B cell (primary cell): ENCODE measurements around the gene CUL9. TPM values are rescaled to one million over a fixed set of nuclear protein-coding genes. Genes with fewer than 3 reads are reported as not detected.

Experiments used
- ATAC-seq: fragments of 200-7000 bp; cut with Tn5 transposase; one replicate; pipeline ENCODE4 v1.10.0; 2021; ENCODE audit warnings: low read depth, mild to moderate bottlenecking, moderate number of reproducible peaks, moderate library complexity
- CTCF ChIA-PET: fragments of 350-600 bp; sonication (Branson Sonifier 250); formaldehyde crosslinking; loops from one replicate; lab custom pipeline; 2021; ENCODE audit warnings: antibody characterized with exemption, inconsistent platforms; lab: Charles Lee
- POLR2A ChIA-PET: fragments of 350-600 bp; sonication (Branson Sonifier 250); formaldehyde crosslinking; loops from one replicate; lab custom pipeline; 2021; ENCODE audit warnings: antibody characterized with exemption; lab: Charles Lee
- DNase-seq: peaks from one replicate; pipeline ENCODE4 v3.0.0; 2013
- H2AFZ ChIP-seq: 2 replicates; pipeline ENCODE4 v1.6.1; 2012; ENCODE audit warnings: mild to moderate bottlenecking, low read depth, low read length; ENCODE audit not compliant: insufficient read depth, poor library complexity, severe bottlenecking
- H3K27ac ChIP-seq, 2 donors: 1 replicate in 1 of 2; 2 replicates in 1 of 2; pipeline ENCODE4 v1.5.1; 2012 to 2013; ENCODE audit warnings: low read length in 2 of 2, mild to moderate bottlenecking in 2 of 2, moderate library complexity in 1 of 2
- H3K27me3 ChIP-seq, 4 experiments: fragments of 200-600 bp in 1 of 4; sonication (generic) in 1 of 4; replicated peaks in 1 of 4; 1 replicate in 2 of 4; 2 replicates in 2 of 4; pipeline versions ENCODE4 v1.6.1 to v1.7.0; 2013 to 2016; ENCODE audit warnings: low read length in 3 of 4, mild to moderate bottlenecking in 2 of 4, mixed read lengths in 1 of 4, moderate library complexity in 1 of 4; ENCODE audit not compliant: insufficient read depth in 4 of 4, control insufficient read depth in 3 of 4; ENCODE audit errors: control extremely low read depth in 1 of 4
- H3K36me3 ChIP-seq, 2 experiments: replicated peaks in 1 of 2; 1 replicate in 1 of 2; 2 replicates in 1 of 2; pipeline versions ENCODE4 v1.6.1 to v1.7.1; 2013; ENCODE audit warnings: low read length in 1 of 2; ENCODE audit not compliant: insufficient read depth in 2 of 2, control insufficient read depth in 1 of 2; ENCODE audit errors: control extremely low read depth in 1 of 2, extremely low read depth in 1 of 2
- H3K4me1 ChIP-seq, 2 donors: fragments of 200-600 bp in 1 of 2; sonication (generic) in 1 of 2; 1 replicate in 1 of 2; 2 replicates in 1 of 2; pipeline versions ENCODE4 v1.5.1 to v1.6.1; 2013 to 2017; ENCODE audit warnings: low read length in 2 of 2; ENCODE audit not compliant: control insufficient read depth in 2 of 2, insufficient read depth in 2 of 2
- H3K4me2 ChIP-seq: replicated peaks from 2 replicates; pipeline ENCODE3; 2012; ENCODE audit warnings: mild to moderate bottlenecking, low read depth, low read length; ENCODE audit not compliant: poor library complexity, severe bottlenecking
- H3K4me3 ChIP-seq, 5 experiments: fragments of 200-600 bp in 1 of 5; sonication (generic) in 1 of 5; 1 replicate in 3 of 5; 2 replicates in 2 of 5; pipeline versions ENCODE4 v1.5.1 to v1.7.0; 2011 to 2016; ENCODE audit warnings: low read length in 4 of 5, mild to moderate bottlenecking in 4 of 5, low read depth in 2 of 5, control low read depth in 1 of 5, moderate library complexity in 1 of 5; ENCODE audit not compliant: insufficient read depth in 1 of 5; ENCODE audit errors: control extremely low read depth in 1 of 5, extremely low read depth in 1 of 5
- H3K79me2 ChIP-seq: fragments of 200-600 bp; sonication (generic); one replicate; pipeline ENCODE4 v1.6.0; 2016; ENCODE audit warnings: low read length; ENCODE audit not compliant: control insufficient read depth, insufficient read depth
- H3K9ac ChIP-seq: fragments of 200-600 bp; sonication (generic); 2 replicates; pipeline ENCODE4 v1.6.1; 2017; ENCODE audit warnings: mild to moderate bottlenecking, low read length, moderate library complexity
- H3K9me3 ChIP-seq, 3 donors: one replicate each; pipeline versions ENCODE4 v1.6.1 to v1.7.1; 2013; ENCODE audit warnings: low read length in 2 of 3; ENCODE audit not compliant: control insufficient read depth in 2 of 3, insufficient read depth in 1 of 3; ENCODE audit errors: control extremely low read depth in 1 of 3
- H4K20me1 ChIP-seq: 2 replicates; pipeline ENCODE4 v1.6.0; 2012; ENCODE audit warnings: mild to moderate bottlenecking, low read length; ENCODE audit not compliant: insufficient read depth, control insufficient read depth, poor library complexity, severe bottlenecking
- H3K27ac Mint-ChIP-seq: one replicate; pipeline ENCODE4 v1.8.0; 2021; ENCODE audit warnings: mixed read lengths
- H3K27me3 Mint-ChIP-seq: one replicate; pipeline ENCODE4 v1.8.0; 2021; ENCODE audit warnings: mixed read lengths
- H3K4me1 Mint-ChIP-seq: one replicate; pipeline ENCODE4 v1.8.0; 2021; ENCODE audit warnings: mixed read lengths
- H3K4me3 Mint-ChIP-seq: one replicate; pipeline ENCODE4 v1.8.0; 2021; ENCODE audit warnings: mixed read lengths
- H3K9me3 Mint-ChIP-seq: one replicate; pipeline ENCODE4 v1.8.0; 2022; ENCODE audit warnings: mixed read lengths; ENCODE audit not compliant: insufficient read depth
- EZH2 ChIP-seq: IDR thresholded peaks from 2 replicates; pipeline ENCODE4 v1.6.1; 2012; ENCODE audit warnings: borderline replicate concordance, low read depth, mild to moderate bottlenecking, moderate library complexity, low read length; ENCODE audit not compliant: insufficient read depth, poor library complexity, severe bottlenecking
- WGBS: methylation state at CpG from one replicate; pipeline ENCODE4 v1.1.5; 2013; ENCODE audit warnings: missing lambda C conversion rate; ENCODE audit not compliant: insufficient coverage; 5-methylcytosine and 5-hydroxymethylcytosine counted together
- intact Hi-C: fragments of 100-400 bp; cut with micrococcal nuclease; formaldehyde crosslinking; loops from one replicate; pipeline ENCODE4 v1.10.0; 2022
- polyA minus RNA-seq: library from RNA; depleted of rRNA, polyadenylated mRNA; stranded (reverse); fragments of >200 nt; gene quantifications from 2 replicates; pipeline ENCODE4 v1.2.3, GENCODE V29; 2012
- polyA plus RNA-seq: library from polyadenylated mRNA; depleted of rRNA; stranded (reverse); fragments of >200 nt; gene quantifications from 2 replicates; pipeline ENCODE4 v1.2.3, GENCODE V29; 2012
- total RNA-seq, 2 donors: library from RNA; stranded (reverse); fragments of 120-200 nt in 1 of 2; gene quantifications; 1 replicate in 1 of 2; 2 replicates in 1 of 2; pipeline versions ENCODE4 v1.2.3 to v1.2.4, GENCODE V29; 2013 to 2022
- TF ChIP-seq, protein P1 (sequence below): fragments of 200-600 bp; IDR thresholded peaks from one replicate; pipeline ENCODE4 v1.8.0; 2022; ENCODE audit warnings: antibody characterized with exemption, mild to moderate bottlenecking

Gene CUL9
- 110 and 115 TPM in 2 replicates for total RNA-seq
- 42.3 TPM for total RNA-seq (2013)
- polyA plus RNA-seq = 98.0 and 129 TPM in 2 replicates
- 49.0 and 68.7 TPM in 2 replicates for polyA minus RNA-seq

DNA sequence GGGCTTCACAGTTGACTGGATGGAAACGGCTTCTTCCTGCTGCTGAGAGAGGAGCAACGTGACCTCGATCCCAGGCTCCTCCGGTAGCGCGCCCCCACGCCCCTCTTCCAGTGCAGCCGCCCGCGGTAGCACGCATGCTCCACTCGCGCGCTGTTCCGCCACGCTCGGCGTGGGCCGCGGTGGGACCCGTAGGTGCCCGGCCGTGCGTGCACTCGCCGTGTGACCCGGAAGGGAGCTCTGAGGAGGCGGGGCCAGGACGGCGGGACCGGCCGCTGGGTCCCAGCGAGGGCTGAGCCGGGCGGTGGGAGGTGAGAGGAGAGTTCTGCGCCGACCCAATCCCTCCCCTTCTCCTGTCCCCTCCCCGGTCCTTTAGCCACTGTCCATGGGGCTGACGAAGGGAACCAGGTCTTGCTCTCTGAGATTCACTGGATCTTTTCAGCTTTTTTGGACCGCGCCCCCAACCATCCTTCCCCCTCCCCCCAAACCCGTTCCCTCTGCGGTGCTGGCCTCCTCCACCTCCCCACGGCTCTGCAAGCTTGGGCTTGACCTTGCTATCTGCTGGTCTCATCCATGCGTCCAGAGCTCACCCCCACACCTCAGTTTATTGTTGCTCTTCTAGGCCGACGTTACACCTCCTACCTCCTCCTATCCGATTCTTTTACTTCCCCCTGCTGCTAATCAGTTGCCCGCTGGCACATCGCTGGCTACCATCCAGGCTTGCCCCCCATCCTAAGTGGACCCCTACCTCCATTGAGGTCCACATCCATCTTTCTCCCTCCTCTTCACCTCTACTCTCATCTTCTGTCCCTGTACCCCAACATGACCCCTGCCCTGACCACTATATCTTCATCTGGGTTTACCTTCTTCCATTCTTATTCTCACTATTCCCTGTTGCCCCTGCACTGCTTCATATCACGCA lies at the start of gene CUL9:
Gene CUL9, plus strand, starts transcription at position 255 of the 919 bp plus-strand sequence. CDS start 2,115 bp downstream, outside the sequence.
- H3K4me3 ChIP-seq = peak within 1 kb of the TSS; percentile 60 to 90 (median 74)
- H3K27ac Mint-ChIP-seq = peak within 1 kb of the TSS; percentile 91
- H3K79me2 ChIP-seq = peaks cover 71% of the 10 kb centered on the region
- H3K9ac ChIP-seq = peak within 1 kb of the TSS; percentile 81
- H3K4me3 Mint-ChIP-seq = peak within 1 kb of the TSS; percentile 92
- DNase-seq (peak; percentile 90), ATAC-seq (peak; percentile 99)
- TF ChIP-seq, protein P1, sequence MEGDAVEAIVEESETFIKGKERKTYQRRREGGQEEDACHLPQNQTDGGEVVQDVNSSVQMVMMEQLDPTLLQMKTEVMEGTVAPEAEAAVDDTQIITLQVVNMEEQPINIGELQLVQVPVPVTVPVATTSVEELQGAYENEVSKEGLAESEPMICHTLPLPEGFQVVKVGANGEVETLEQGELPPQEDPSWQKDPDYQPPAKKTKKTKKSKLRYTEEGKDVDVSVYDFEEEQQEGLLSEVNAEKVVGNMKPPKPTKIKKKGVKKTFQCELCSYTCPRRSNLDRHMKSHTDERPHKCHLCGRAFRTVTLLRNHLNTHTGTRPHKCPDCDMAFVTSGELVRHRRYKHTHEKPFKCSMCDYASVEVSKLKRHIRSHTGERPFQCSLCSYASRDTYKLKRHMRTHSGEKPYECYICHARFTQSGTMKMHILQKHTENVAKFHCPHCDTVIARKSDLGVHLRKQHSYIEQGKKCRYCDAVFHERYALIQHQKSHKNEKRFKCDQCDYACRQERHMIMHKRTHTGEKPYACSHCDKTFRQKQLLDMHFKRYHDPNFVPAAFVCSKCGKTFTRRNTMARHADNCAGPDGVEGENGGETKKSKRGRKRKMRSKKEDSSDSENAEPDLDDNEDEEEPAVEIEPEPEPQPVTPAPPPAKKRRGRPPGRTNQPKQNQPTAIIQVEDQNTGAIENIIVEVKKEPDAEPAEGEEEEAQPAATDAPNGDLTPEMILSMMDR = no peak
- no peak for TF ChIP-seq EZH2
- peak within 1 kb of the TSS; percentile 87 for H2AFZ ChIP-seq
- peaks cover 20% of the 10 kb centered on the region in 2 donors for H3K4me1 ChIP-seq
- intact Hi-C loops = loop anchor here (1.0 to 2.0 kb wide), 4 partner anchors 8 to 295 kb away; partner anchors contain the start of genes CNPY3, DNPH1 and TJAP1
- H3K27ac ChIP-seq = peak within 1 kb of the TSS; percentile 64 to 87
- H3K9me3 ChIP-seq = no peaks in the 10 kb centered on the region
- ChIA-PET POLR2A (interaction anchor here (0.6 to 1.7 kb wide), 6 partner anchors 9 to 400 kb away, joined by 3 to 7 read pairs (median 5); partner anchors contain the start of genes BICRAL and DNPH1), CTCF (interaction anchor here (0.6 to 1.1 kb wide), 5 partner anchors 10 to 253 kb away, joined by 3 to 8 read pairs (median 3); partner anchors contain the start of genes CNPY3, DNPH1 and SRF)
- H3K4me1 Mint-ChIP-seq = peaks cover 38% of the 10 kb centered on the region
- H3K36me3 ChIP-seq = peaks cover 6 to 46% of the 10 kb centered on the region in 2 experiments
- H3K4me2 ChIP-seq = peak within 1 kb of the TSS; percentile 89
- no peaks in the 10 kb centered on the region for H3K27me3 ChIP-seq
- no peaks in the 10 kb centered on the region for H4K20me1 ChIP-seq
- no peaks in the 10 kb centered on the region for H3K9me3 Mint-ChIP-seq
- 1% methylated on average over 50 of the region's 51 CpGs for WGBS
- no peaks in the 10 kb centered on the region for H3K27me3 Mint-ChIP-seq
